NK-92 treated with Interleukin-12 subunit alpha and Interleukin-12 subunit beta, amount 100 ng/mL, for 24 hours (cell line): Measurements from ENCODE around the gene CHKA.
"Not testable (repeated sequence)": the region's sequence is repeated elsewhere in the genome, so short reads cannot be mapped to it uniquely, and the experiment has no call there.

Experiments
- DNase-seq: peaks from one replicate; lab custom pipeline; 2025; lab: John Stamatoyannopoulos, UW

CHKA gene

GRCh38 chr11:68115285-68115684, 5.9 kb downstream of the CHKA start:
- no peak for DNase-seq

- DNase-seq, result no peak
Measured at GRCh38 chr11:68113986-68114385, 7.2 kb downstream of the CHKA start.

DNA sequence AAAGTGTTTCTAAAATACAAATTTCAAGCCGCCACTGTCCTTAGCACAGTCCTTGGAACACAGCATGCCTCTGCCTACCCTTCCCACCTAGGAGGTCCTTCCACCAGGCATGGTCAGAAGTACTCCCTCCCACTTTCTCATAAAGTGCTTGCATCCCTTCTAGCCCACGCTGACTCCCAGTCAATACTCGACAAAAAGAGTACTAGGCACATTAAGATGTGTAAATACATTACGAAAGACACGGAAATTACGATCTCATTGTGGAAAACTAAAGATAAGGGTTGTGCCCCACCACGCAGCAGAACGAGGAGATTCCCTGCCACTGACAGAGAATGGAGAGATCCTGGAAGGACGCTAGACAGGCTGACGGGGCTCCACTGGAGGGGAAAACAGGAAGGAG, 13.5 kb downstream of the CHKA start:
- no peak for DNase-seq

DNA sequence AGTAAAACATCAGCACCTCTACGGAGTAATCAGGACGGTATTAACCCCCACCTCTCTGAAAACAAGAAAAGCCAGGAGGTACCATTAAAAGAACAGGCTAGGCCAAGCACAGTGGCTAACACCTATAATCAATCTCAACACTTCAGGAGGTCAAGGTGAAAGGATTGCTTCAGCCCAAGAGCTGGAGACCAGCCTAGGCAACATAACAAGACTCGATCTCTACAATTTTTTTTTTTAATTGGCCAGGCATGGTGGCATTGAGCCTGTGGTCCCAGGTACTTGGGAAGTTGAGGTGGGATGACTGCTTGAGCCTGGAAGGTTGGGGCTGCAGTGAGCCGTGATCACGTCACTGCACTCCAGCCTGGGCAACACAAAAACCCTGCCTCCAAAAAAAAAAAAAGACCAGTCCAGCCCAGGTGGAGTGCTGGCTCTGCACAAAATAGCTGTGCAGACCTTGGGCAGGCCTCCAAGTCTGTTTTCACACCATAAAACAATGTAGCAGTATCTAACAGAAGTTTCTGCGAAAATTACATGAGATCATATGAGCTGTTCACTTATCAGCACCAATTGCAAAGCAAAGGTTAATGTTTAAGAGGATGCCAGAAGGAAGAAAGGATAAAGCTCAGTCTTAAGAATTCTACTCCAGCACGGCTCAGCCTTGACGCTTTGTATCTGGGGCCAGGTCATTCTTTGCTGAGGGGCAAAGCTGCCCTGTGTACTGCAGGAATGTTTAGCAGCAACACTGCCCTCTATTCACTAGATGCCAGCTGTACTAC, 14.8 kb downstream of the CHKA start:
- no peak for DNase-seq

DNA sequence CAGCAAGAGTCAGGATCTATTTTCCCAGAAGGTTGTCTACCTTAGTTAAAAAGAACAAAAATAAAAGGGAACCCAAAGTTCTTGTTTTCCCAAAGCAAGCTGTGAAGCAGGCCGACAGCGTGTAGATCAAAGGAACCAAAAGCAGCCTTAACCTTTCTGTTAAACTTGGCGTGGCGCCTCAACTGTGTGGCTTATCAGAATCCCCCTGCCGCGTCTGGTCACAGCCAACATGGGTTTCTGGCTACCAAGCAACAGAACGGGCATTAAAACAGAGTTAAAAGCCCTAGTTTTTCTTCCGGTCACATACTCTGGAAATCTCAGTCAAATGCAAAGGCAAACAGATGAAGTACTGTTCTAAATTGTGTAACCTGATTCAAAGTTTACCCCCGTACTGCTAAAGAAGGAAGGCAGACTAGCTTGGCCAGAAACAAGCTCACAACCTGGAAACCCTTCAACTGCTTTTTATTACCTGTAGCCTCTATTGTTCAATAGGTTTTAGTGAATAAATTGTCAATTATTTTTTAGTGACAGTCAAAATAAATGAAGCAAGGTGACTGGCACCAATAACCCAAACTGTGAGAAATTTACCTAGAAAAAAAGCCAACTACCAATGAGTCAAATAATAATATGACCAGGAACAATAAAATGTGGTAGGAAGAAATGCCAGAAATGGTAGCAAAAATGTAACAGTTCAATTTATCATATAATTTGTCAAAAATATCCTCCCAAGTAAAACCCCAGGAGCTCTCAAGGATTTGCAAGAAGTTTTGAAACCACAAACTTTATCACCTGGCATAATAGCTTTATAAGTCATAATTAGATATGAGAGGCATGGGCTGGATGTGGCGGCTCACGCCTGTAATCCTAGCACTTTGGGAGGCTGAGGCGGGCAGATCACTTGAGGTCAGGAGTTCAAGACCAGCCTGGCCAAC, 21.4 kb downstream of the CHKA start:
- no peak for DNase-seq

DNA sequence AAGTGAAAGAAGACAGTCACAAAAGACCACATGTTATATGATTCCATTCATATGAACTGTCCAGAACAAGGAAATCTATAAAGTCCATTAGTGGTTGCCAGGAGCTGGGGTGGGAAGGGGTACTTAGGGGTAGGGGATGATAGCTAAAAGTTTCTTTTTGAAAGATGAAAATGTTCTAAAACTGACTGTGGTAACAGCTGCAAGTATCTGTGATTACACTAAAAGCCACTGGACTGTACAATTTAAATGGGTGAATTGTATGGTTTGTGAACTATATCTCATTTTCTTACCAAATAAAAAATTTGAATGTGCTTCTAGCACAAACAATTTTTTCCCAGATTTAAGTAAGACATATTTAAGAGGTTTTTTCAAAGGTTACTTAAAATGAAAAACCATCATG, 22.1 kb downstream of the CHKA start:
- no peak for DNase-seq

GRCh38 chr11:68096962-68097361, 24.2 kb downstream of the CHKA start:
- DNase-seq, result no peak

GRCh38 chr11:68093565-68093964, 27.6 kb downstream of the CHKA start:
- no peak for DNase-seq

- not testable (repeated sequence) for DNase-seq
Measured at GRCh38 chr11:68092946-68093345, 28.2 kb downstream of the CHKA start.

GRCh38 chr11:68092411-68092810, 28.8 kb downstream of the CHKA start:
- no peak for DNase-seq

DNA sequence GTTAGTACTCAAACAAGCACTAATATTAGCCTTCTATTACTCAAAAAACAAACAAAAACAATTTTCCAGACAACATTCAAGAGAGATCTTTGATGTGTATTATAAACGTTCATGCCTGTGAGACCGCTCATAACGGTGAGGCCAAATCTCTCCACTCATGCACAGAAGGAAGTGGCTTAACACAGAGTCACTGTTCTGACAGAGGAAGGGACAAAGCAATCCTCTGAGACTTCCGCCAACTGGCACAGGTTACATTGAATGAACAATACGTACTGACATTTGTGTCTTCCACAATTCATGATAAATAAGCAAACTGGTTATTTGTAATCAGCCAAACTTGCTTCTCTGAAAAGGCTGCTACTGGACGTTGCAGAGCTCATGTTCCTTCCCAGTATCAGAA, 30.5 kb downstream of the CHKA start:
- DNase-seq, result no peak

DNA sequence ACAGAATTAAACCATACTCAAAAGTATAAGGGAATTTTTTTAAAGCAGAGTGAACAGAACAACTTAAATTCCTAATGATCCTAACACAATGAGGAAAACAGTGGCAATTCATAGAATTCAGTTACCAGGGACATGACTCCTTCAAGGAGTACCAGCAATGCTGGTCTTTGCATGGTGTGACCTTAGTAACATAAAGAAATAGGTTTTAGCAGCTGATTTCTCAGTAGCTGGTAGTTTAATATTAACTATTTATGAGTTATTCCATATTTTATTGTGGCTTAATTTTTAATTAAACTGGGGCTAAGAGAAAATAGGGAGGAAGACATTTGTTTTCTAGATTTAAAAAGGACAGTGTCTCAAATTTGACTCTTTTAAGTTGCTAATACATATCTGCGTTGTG, 30.9 kb downstream of the CHKA start:
- no peak for DNase-seq

GRCh38 chr11:68089679-68090078, 31.5 kb downstream of the CHKA start:
- DNase-seq, result no peak

DNA sequence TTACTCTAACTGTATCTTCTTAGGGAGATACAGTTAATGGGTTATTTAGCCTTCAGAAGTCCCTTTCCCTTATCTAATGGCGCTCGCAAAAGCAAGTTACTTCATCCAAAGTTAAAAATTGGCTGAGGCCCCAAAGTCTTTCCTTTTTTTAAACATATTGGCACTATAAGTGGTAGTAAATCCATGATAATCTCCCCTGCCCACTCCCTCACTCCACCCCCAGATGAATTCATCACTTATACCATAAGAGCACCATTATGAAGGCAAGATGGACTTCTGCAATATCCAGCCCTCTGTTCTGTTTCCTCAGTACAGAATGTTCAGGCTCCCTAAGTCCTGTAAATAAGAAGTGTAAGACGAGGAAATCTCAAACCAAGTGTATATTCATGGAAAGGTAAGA, 37.7 kb downstream of the CHKA start:
- no peak for DNase-seq

DNA sequence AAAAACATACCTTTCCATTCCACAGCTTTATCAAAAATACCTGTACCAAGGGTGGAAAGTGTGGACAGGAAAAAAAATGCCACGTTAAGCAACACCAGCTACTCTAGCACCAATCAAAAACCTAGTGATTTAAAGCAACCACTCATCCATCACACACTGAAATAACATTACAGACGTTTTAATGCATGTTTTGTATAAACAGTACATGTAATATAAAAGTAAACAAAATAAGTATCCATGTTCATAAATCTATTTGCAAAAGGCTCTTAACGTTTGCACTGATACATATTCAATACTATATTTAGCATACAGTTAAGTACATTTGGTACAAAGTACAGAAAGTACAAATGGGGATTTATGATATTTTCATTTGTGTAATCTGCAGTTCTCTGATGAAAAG, 38.7 kb downstream of the CHKA start:
- DNase-seq, result no peak

DNA sequence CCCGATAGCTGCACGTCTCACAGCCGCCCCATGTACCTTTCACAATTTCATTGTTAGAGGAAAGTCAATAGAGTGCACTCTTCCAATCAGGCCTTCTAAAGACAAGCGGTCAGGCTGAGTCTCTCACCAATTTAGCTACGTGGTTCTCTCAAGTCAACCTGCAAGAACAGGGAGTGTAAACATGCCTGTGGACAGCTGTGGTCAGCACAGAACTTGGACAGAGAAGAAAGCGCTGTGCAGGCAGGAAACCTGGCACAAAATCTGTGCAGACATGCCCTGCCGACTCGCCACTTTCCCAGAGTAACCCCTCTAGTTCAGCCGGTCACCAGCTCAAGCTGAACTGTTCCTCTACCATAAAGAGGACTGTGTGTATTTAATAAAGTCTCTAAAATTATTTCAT, 39.5 kb downstream of the CHKA start:
- DNase-seq, result no peak

DNA sequence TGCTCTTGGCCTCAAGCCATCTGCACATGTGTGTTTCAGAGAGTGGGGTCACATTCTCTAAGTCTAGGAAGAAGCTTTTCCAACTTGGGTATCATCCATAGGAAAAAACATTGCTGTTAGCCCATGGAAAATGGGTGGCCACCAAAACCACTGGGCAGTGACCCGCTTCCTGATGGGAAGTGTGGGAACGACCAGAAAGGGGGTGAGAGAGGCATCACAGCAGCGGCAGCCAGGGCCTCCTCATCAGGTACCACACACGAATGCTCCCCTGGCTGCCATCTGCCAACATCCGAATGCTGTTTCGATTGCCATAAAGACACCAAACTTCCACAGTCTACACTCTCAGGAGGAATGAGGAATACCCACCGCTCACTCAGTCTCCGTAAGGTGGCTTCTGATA, 40.3 kb downstream of the CHKA start:
- DNase-seq, result no peak

DNA sequence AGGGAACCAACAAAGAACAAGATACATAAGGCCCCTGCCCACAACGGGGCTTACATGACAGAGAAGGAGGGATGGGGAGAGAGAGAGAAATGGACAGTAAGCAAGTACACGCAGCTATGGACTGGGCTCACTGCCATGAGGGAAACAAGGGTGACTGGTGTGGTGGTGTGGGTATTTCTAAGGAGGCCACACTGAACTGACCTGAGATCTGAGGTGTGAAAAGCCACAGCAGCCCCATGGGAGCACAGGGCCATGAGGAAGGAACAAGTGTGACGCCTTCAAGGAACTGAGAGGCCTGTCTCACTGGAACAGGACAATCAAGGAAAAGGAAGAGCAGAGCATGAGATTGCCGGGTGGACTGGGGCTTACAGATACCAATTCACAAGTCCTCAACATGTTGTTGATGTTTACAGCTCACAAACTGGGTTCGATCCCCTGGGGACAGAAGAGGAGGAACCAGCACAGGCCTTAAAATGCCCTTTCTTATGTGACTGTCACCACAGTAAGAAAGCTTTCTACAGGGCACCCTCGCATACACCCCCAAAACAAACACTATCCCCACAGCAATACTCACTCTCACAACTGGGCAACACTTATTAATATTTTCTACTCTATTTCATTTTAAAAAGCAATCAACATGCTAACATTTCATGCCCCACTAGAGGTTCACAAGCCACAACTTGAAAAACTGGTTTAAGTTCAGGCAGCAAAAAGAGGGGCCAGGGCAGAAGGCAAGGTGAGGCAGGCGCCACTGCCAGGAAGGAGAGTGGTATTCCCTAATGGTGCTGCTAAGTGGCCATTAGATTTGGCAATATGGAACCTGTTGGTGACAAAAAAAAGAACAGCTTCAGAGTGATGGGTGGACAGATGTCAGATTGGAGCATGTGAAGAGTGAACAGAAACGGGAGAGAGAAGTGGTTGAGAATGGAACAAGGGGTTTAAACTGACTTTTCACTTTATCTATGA, 43.3 kb downstream of the CHKA start:
- DNase-seq, result no peak

DNA sequence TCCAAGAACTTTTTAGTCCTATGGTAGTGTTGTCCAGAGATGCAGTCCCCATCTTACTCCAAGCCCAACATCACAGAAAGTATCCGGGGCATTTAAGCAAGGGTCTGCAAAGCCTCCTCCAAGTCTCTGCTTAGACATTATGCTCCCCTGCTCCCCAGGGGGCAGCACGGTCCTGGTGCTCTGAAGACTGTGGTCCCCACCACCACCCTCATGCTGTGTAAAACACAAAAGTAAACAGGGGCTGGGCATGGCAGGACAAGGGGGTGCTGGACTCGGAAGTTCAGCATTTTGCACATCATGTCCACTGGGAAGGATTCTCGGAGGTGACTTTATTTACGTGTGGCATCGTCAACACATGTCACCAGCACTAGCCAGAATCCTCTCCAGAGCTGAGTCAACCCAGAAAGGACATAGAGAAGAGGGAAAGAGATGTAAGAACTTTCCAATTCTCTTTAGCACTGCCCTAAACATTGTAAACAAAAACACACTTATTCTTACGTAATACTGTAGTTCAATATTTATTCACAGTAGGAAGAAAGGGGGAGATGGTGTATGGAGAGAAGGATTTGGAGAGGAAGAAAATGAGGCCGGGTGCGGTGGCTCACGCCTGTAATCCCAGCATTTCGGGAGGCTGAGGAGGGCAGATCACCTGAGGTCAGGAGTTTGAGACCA, 44.7 kb downstream of the CHKA start:
- no peak for DNase-seq

DNA sequence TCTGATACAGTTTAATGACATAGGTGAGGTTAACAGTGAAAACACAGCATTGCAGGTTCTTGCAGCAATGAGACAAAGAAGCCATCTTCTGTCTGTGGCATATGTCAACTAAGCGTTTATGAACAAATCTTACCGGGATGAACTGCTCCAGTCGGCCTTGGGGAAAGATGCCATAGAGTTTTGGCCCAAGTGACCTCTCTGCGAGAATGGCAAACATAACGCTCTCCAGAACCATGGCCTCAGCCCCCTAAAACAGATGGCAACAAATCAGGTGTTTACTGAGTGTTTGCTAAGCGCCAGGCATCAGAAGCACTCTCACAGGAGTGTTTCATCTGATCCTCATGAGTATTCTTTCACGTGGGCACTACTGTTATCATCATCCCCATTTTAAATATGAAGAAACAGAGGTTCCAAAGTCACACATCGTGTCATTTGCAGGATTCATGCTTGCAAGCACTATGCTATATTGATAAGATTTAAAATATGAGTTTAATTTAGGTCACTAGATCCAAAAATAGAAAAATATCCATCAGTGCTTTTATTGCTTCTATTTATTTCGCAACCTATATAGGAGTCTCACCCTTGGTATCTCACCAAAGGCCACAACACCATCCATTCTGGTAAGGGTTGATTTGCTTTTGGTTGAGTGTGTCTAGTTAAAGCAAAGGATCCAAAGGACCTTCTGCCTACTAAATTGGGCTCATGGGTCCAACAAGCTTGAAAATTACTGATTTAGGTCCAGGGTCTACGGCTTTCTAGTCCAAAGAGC, 46.4 kb downstream of the CHKA start:
- DNase-seq, result no peak
